HUES48 (cell line): ENCODE measurements around the gene PDCD6IP.
"Not testable (repeated sequence)": the region's sequence is repeated elsewhere in the genome, so short reads cannot be mapped to it uniquely, and the experiment has no call there.

ENCODE experiments used
- H3K27ac ChIP-seq: one replicate; pipeline ENCODE4 v1.7.0; 2013; ENCODE audit warnings: low read depth, low read length, inconsistent platforms
- H3K27me3 ChIP-seq: 2 replicates; pipeline ENCODE4 v1.6.1; 2013; ENCODE audit warnings: mild to moderate bottlenecking, low read length; ENCODE audit not compliant: control insufficient read depth, insufficient read depth
- H3K36me3 ChIP-seq: 2 replicates; pipeline ENCODE4 v1.6.1; 2013; ENCODE audit warnings: low read length; ENCODE audit not compliant: control insufficient read depth, insufficient read depth
- H3K4me1 ChIP-seq: 2 replicates; pipeline ENCODE4 v1.6.1; 2013; ENCODE audit warnings: mild to moderate bottlenecking, low read length; ENCODE audit not compliant: control insufficient read depth, insufficient read depth
- H3K4me3 ChIP-seq: 2 replicates; pipeline ENCODE4 v1.5.1; 2013; ENCODE audit warnings: mild to moderate bottlenecking, low read depth, low read length
- H3K9ac ChIP-seq: 2 replicates; pipeline ENCODE4 v1.6.1; 2013; ENCODE audit warnings: mild to moderate bottlenecking, low read depth, low read length, moderate library complexity
- H3K9me3 ChIP-seq: 2 replicates; pipeline ENCODE4 v1.6.1; 2013; ENCODE audit warnings: low read length; ENCODE audit not compliant: control insufficient read depth, insufficient read depth

PDCD6IP gene

GRCh38 chr3:33855407-33855806, 57.0 kb downstream of the PDCD6IP start:
- H3K36me3 ChIP-seq = peaks cover 26% of the 10 kb centered on the region
- peaks cover 26% of the 10 kb centered on the region for H3K4me1 ChIP-seq
- H3K27ac ChIP-seq = peak overlapping the region; percentile 78
- H3K9me3 ChIP-seq, H3K9ac ChIP-seq, H3K27me3 ChIP-seq, H3K4me3 ChIP-seq: not testable (repeated sequence)

- Histone ChIP-seq H3K27ac (peak overlapping the region; percentile 78), H3K27me3 (no peaks in the 10 kb centered on the region), H3K4me1 (peaks cover 25% of the 10 kb centered on the region), H3K4me3 (no peak overlapping the region), H3K9ac (no peak overlapping the region), H3K9me3 (no peaks in the 10 kb centered on the region), H3K36me3 (peaks cover 30% of the 10 kb centered on the region)
Measured at GRCh38 chr3:33855884-33856546, 57.6 kb downstream of the PDCD6IP start.

GRCh38 chr3:33857701-33858100, 59.3 kb downstream of the PDCD6IP start:
- H3K27ac ChIP-seq, H3K27me3 ChIP-seq, H3K9ac ChIP-seq, H3K9me3 ChIP-seq, H3K4me3 ChIP-seq: not testable (repeated sequence)
- H3K36me3 ChIP-seq = peaks cover 33% of the 10 kb centered on the region
- peaks cover 25% of the 10 kb centered on the region for H3K4me1 ChIP-seq

GRCh38 chr3:33858131-33858530, 59.7 kb downstream of the PDCD6IP start:
- H3K9ac ChIP-seq = no peak overlapping the region
- H3K9me3 ChIP-seq = no peaks in the 10 kb centered on the region
- H3K27ac ChIP-seq = no peak overlapping the region
- H3K4me1 ChIP-seq = peaks cover 25% of the 10 kb centered on the region
- no peaks in the 10 kb centered on the region for H3K27me3 ChIP-seq
- no peak overlapping the region for H3K4me3 ChIP-seq
- H3K36me3 ChIP-seq = peaks cover 33% of the 10 kb centered on the region

GRCh38 chr3:33860373-33861050, 62.1 kb downstream of the PDCD6IP start:
- Histone ChIP-seq H3K36me3 (peaks cover 53% of the 10 kb centered on the region), H3K27me3 (no peaks in the 10 kb centered on the region), H3K9ac (no peak overlapping the region), H3K4me3 (no peak overlapping the region), H3K9me3 (no peaks in the 10 kb centered on the region), H3K4me1 (peaks cover 8% of the 10 kb centered on the region; the same call in 1 of the 2 replicates), H3K27ac (no peak overlapping the region)

GRCh38 chr3:33865133-33865532, 66.7 kb downstream of the PDCD6IP start:
- peaks cover 50% of the 10 kb centered on the region for H3K36me3 ChIP-seq
- no peak overlapping the region for H3K27ac ChIP-seq
- H3K4me3 ChIP-seq = no peak overlapping the region
- H3K9ac ChIP-seq = no peak overlapping the region
- H3K4me1 ChIP-seq = no peaks in the 10 kb centered on the region
- no peaks in the 10 kb centered on the region for H3K9me3 ChIP-seq
- H3K27me3 ChIP-seq = no peaks in the 10 kb centered on the region

GRCh38 chr3:33868309-33868708, 69.9 kb downstream of the PDCD6IP start:
- Histone ChIP-seq H3K4me3 (no peak overlapping the region), H3K27ac (no peak overlapping the region), H3K9me3 (no peaks in the 10 kb centered on the region), H3K27me3 (no peaks in the 10 kb centered on the region), H3K4me1 (no peaks in the 10 kb centered on the region), H3K9ac (no peak overlapping the region), H3K36me3 (peaks cover 41% of the 10 kb centered on the region)

- H3K27me3 ChIP-seq = no peaks in the 10 kb centered on the region
- H3K36me3 ChIP-seq = peaks cover 26% of the 10 kb centered on the region
- no peaks in the 10 kb centered on the region for H3K4me1 ChIP-seq
- no peak overlapping the region for H3K9ac ChIP-seq
- H3K9me3 ChIP-seq = no peaks in the 10 kb centered on the region
- H3K27ac ChIP-seq = no peak overlapping the region
- no peak overlapping the region for H3K4me3 ChIP-seq
Measured at GRCh38 chr3:33869977-33870376, 71.5 kb downstream of the PDCD6IP start.

- H3K4me3 ChIP-seq = no peak overlapping the region
- H3K27me3 ChIP-seq = no peaks in the 10 kb centered on the region
- no peaks in the 10 kb centered on the region for H3K9me3 ChIP-seq
- H3K36me3 ChIP-seq = no peaks in the 10 kb centered on the region
- no peak overlapping the region for H3K27ac ChIP-seq
- H3K4me1 ChIP-seq = peaks cover 15% of the 10 kb centered on the region
- no peak overlapping the region for H3K9ac ChIP-seq
Measured at GRCh38 chr3:33874815-33875214, 76.4 kb downstream of the PDCD6IP start.

- no peaks in the 10 kb centered on the region for H3K9me3 ChIP-seq
- H3K27ac ChIP-seq = no peak overlapping the region
- H3K36me3 ChIP-seq = no peaks in the 10 kb centered on the region
- no peak overlapping the region for H3K9ac ChIP-seq
- peaks cover 24% of the 10 kb centered on the region for H3K4me1 ChIP-seq
- no peaks in the 10 kb centered on the region for H3K27me3 ChIP-seq
- no peak overlapping the region for H3K4me3 ChIP-seq
Measured at GRCh38 chr3:33875680-33876079, 77.2 kb downstream of the PDCD6IP start.

- Histone ChIP-seq H3K9me3 (no peaks in the 10 kb centered on the region), H3K4me1 (peaks cover 25% of the 10 kb centered on the region), H3K4me3 (no peak overlapping the region), H3K36me3 (no peaks in the 10 kb centered on the region), H3K9ac (no peak overlapping the region), H3K27ac (no peak overlapping the region), H3K27me3 (no peaks in the 10 kb centered on the region)
Measured at GRCh38 chr3:33877187-33877586, 78.8 kb downstream of the PDCD6IP start.
